Large intestine (tissue), 3 donors: ENCODE measurements around the gene WFDC2. TPM values are rescaled to one million over a fixed set of nuclear protein-coding genes. Genes with fewer than 3 reads are reported as not detected.

ENCODE experiments used
- DNase-seq, 2 donors: peaks; one replicate each; pipeline versions ENCODE4 v3.0.0 to v3.0.0-alpha.2; 2013
- H3K27ac ChIP-seq: one replicate; pipeline ENCODE4 v1.5.1; 2013; ENCODE audit warnings: low read length
- H3K27me3 ChIP-seq: 2 replicates; pipeline ENCODE4 v1.6.1; 2013; ENCODE audit warnings: low read length; ENCODE audit not compliant: control insufficient read depth, insufficient read depth
- H3K36me3 ChIP-seq: 2 replicates; pipeline ENCODE4 v1.6.1; 2013; ENCODE audit warnings: low read length; ENCODE audit not compliant: control insufficient read depth, insufficient read depth
- H3K4me1 ChIP-seq: one replicate; pipeline ENCODE4 v1.6.1; 2013; ENCODE audit warnings: low read length; ENCODE audit not compliant: control insufficient read depth, insufficient read depth
- H3K4me3 ChIP-seq: one replicate; pipeline ENCODE4 v1.5.1; 2013; ENCODE audit warnings: low read length
- H3K9me3 ChIP-seq: one replicate; pipeline ENCODE4 v1.6.1; 2013; ENCODE audit warnings: mild to moderate bottlenecking, low read depth, low read length, moderate library complexity; ENCODE audit not compliant: control insufficient read depth
- WGBS: methylation state at CpG from one replicate; pipeline ENCODE4 v1.1.5; 2013; ENCODE audit warnings: low lambda C conversion rate; ENCODE audit not compliant: insufficient coverage; 5-methylcytosine and 5-hydroxymethylcytosine counted together
- polyA plus RNA-seq: library from polyadenylated mRNA; unstranded; fragments of 120-200 nt; gene quantifications from one replicate; pipeline ENCODE4 v1.2.1, GENCODE V29; 2013

The WFDC2 gene
- polyA plus RNA-seq, 1 donor, result 2.8 TPM

- WGBS, result no CpG with 5 or more reads among the region's 3 CpGs
- Histone ChIP-seq H3K36me3 (no peaks in the 10 kb centered on the region), H3K4me1 (no peaks in the 10 kb centered on the region), H3K9me3 (no peaks in the 10 kb centered on the region), H3K27ac (no peak overlapping the region), H3K27me3 (peaks cover 7% of the 10 kb centered on the region), H3K4me3 (no peak overlapping the region)
- no peak for DNase-seq
Observed at GRCh38 chr20:45496166-45496565, 26.6 kb downstream of the WFDC2 start.

GRCh38 chr20:45497971-45498494, 28.5 kb downstream of the WFDC2 start:
- no CpG with 5 or more reads among the region's 3 CpGs for WGBS
- Histone ChIP-seq H3K4me1 (no peaks in the 10 kb centered on the region), H3K27me3 (peaks cover 7% of the 10 kb centered on the region), H3K4me3 (no peak overlapping the region), H3K9me3 (no peaks in the 10 kb centered on the region), H3K36me3 (no peaks in the 10 kb centered on the region), H3K27ac (no peak overlapping the region)
- no peak for DNase-seq

GRCh38 chr20:45500022-45500421, 30.5 kb downstream of the WFDC2 start:
- no CpG with 5 or more reads among the region's 6 CpGs for WGBS
- peaks cover 7% of the 10 kb centered on the region for H3K27me3 ChIP-seq
- no peak overlapping the region for H3K4me3 ChIP-seq
- no peaks in the 10 kb centered on the region for H3K4me1 ChIP-seq
- no peaks in the 10 kb centered on the region for H3K36me3 ChIP-seq
- H3K27ac ChIP-seq, result no peak overlapping the region
- DNase-seq, result peak; percentile 17 to 54
- no peaks in the 10 kb centered on the region for H3K9me3 ChIP-seq

- no peak overlapping the region for H3K4me3 ChIP-seq
- WGBS, result 60% methylated on average over 1 of the region's 1 CpG
- no peaks in the 10 kb centered on the region for H3K36me3 ChIP-seq
- H3K27me3 ChIP-seq, result peaks cover 5% of the 10 kb centered on the region
- no peaks in the 10 kb centered on the region for H3K4me1 ChIP-seq
- no peaks in the 10 kb centered on the region for H3K9me3 ChIP-seq
- H3K27ac ChIP-seq, result no peak overlapping the region
- no peak for DNase-seq
Observed at GRCh38 chr20:45501600-45501999, 32.0 kb downstream of the WFDC2 start.

- WGBS, result no CpG with 5 or more reads among the region's 1 CpG
- no peaks in the 10 kb centered on the region for H3K27me3 ChIP-seq
- H3K4me3 ChIP-seq, result no peak overlapping the region
- no peaks in the 10 kb centered on the region for H3K9me3 ChIP-seq
- H3K4me1 ChIP-seq, result no peaks in the 10 kb centered on the region
- no peaks in the 10 kb centered on the region for H3K36me3 ChIP-seq
- DNase-seq, result no peak
- H3K27ac ChIP-seq, result no peak overlapping the region
Observed at GRCh38 chr20:45502561-45502960, 33.0 kb downstream of the WFDC2 start.

GRCh38 chr20:45503403-45503802, 33.9 kb downstream of the WFDC2 start:
- H3K36me3 ChIP-seq, result no peaks in the 10 kb centered on the region
- DNase-seq, result no peak
- H3K27ac ChIP-seq, result no peak overlapping the region
- no peaks in the 10 kb centered on the region for H3K4me1 ChIP-seq
- no peak overlapping the region for H3K4me3 ChIP-seq
- WGBS, result 80% methylated on average over 1 of the region's 2 CpGs
- no peaks in the 10 kb centered on the region for H3K9me3 ChIP-seq
- no peaks in the 10 kb centered on the region for H3K27me3 ChIP-seq

GRCh38 chr20:45506398-45506797, 36.8 kb downstream of the WFDC2 start:
- Histone ChIP-seq H3K4me1 (no peaks in the 10 kb centered on the region), H3K36me3 (no peaks in the 10 kb centered on the region), H3K27ac (no peak overlapping the region), H3K27me3 (peaks cover 2% of the 10 kb centered on the region), H3K9me3 (no peaks in the 10 kb centered on the region), H3K4me3 (no peak overlapping the region)
- WGBS, result no CpG with 5 or more reads among the region's 2 CpGs
- peak; percentile 2 to 22 for DNase-seq

GRCh38 chr20:45507011-45507820, 37.7 kb downstream of the WFDC2 start:
- H3K27ac ChIP-seq, result no peak overlapping the region
- no CpG with 5 or more reads among the region's 5 CpGs for WGBS
- H3K36me3 ChIP-seq, result no peaks in the 10 kb centered on the region
- no peak overlapping the region for H3K4me3 ChIP-seq
- no peaks in the 10 kb centered on the region for H3K4me1 ChIP-seq
- DNase-seq, result no peak
- no peaks in the 10 kb centered on the region for H3K9me3 ChIP-seq
- peaks cover 2% of the 10 kb centered on the region for H3K27me3 ChIP-seq

GRCh38 chr20:45508068-45508886, 38.7 kb downstream of the WFDC2 start:
- no peaks in the 10 kb centered on the region for H3K9me3 ChIP-seq

GRCh38 chr20:45509091-45509490, 39.5 kb downstream of the WFDC2 start:
- no CpG with 5 or more reads among the region's 4 CpGs for WGBS
- Histone ChIP-seq H3K4me1 (no peaks in the 10 kb centered on the region), H3K9me3 (no peaks in the 10 kb centered on the region), H3K27me3 (peaks cover 11% of the 10 kb centered on the region), H3K27ac (no peak overlapping the region), H3K36me3 (no peaks in the 10 kb centered on the region), H3K4me3 (no peak overlapping the region)
- no peak for DNase-seq

More at GRCh38 chr20:45508068-45508886, 38.7 kb downstream of the WFDC2 start:
- no peaks in the 10 kb centered on the region for H3K4me1 ChIP-seq
- H3K27me3 ChIP-seq, result peaks cover 6% of the 10 kb centered on the region
- no peak overlapping the region for H3K27ac ChIP-seq
- no peak overlapping the region for H3K4me3 ChIP-seq
- H3K36me3 ChIP-seq, result no peaks in the 10 kb centered on the region
- WGBS, result no CpG with 5 or more reads among the region's 7 CpGs
- DNase-seq, result peak; percentile 3 to 9
